ENCODE results near the gene B3GNT4.
"Not testable (repeated sequence)": the region's sequence is repeated elsewhere in the genome, so short reads cannot be mapped to it uniquely, and the experiment has no call there.

Gene B3GNT4

GRCh38 chr12:122225683-122226365, 22.3 kb downstream of the B3GNT4 start, which contains the start of gene DIABLO:
DIABLO (minus strand) TSS chr12:122226052; CDS start chr12:122226014, 38 bp downstream.
- DNase-seq: peak; percentile 95 to 98

- DNase-seq: no peak
These were observed 23.0 kb downstream of the B3GNT4 start for GRCh38 chr12:122226366-122227125.

- DNase-seq: no peak
These were observed 23.8 kb downstream of the B3GNT4 start for GRCh38 chr12:122227341-122227740.

GRCh38 chr12:122228092-122228491, 24.6 kb downstream of the B3GNT4 start:
- no peak for DNase-seq

GRCh38 chr12:122230798-122231197, 27.3 kb downstream of the B3GNT4 start:
- DNase-seq: no peak

GRCh38 chr12:122232691-122233090, 29.2 kb downstream of the B3GNT4 start:
- DNase-seq: no peak

GRCh38 chr12:122235741-122236140, 32.2 kb downstream of the B3GNT4 start:
- DNase-seq: no peak

- DNase-seq: no peak
These were observed 35.4 kb downstream of the B3GNT4 start for GRCh38 chr12:122238861-122239260.

- no peak for DNase-seq
These were observed 40.5 kb downstream of the B3GNT4 start for GRCh38 chr12:122243965-122244364.

- DNase-seq: no peak
These were observed 41.3 kb downstream of the B3GNT4 start for GRCh38 chr12:122244565-122245371.

- DNase-seq: no peak
These were observed 42.0 kb downstream of the B3GNT4 start for GRCh38 chr12:122245553-122245952.

- peak in 1 of 2 experiments; percentile 71 for DNase-seq
These were observed 46.5 kb downstream of the B3GNT4 start for GRCh38 chr12:122250047-122250446.

GRCh38 chr12:122250536-122250935, 47.0 kb downstream of the B3GNT4 start:
- peak in 1 of 2 experiments; percentile 46 for DNase-seq

GRCh38 chr12:122258462-122258861, 55.0 kb downstream of the B3GNT4 start:
- DNase-seq: not testable (repeated sequence)
